HT1080 (cell line): ENCODE results near the gene RAD51B. TPM values are rescaled to one million over a fixed set of nuclear protein-coding genes. Genes with fewer than 3 reads are reported as not detected.

Experiments
- DNase-seq: peaks from one replicate; pipeline ENCODE4 v3.0.0-alpha.2; 2015; ENCODE audit warnings: low read depth
- total RNA-seq: library from RNA; depleted of rRNA; stranded (reverse); fragments of >200 nt; shearing (Covaris generic); gene quantifications from 2 replicates; pipeline ENCODE4 v1.2.3, GENCODE V29; 2014

The RAD51B gene
- total RNA-seq, 1 experiment from 2014 or later = 8.5 TPM

- DNase-seq = no peak
Observed at GRCh38 chr14:68475802-68476201, 656.2 kb downstream of the RAD51B start.

- DNase-seq = peak; percentile 52
Observed at GRCh38 chr14:68476212-68477109, 656.9 kb downstream of the RAD51B start.

- no peak for DNase-seq
Observed at GRCh38 chr14:68477110-68477455, 657.5 kb downstream of the RAD51B start.

GRCh38 chr14:68477461-68478085 lies 658.0 kb downstream of the RAD51B start:
- no peak for DNase-seq

- no peak for DNase-seq
Observed at GRCh38 chr14:68479247-68479646, 659.7 kb downstream of the RAD51B start.

GRCh38 chr14:68482018-68482417 lies 662.4 kb downstream of the RAD51B start:
- no peak for DNase-seq

- DNase-seq = no peak
Observed at GRCh38 chr14:68482772-68483395, 663.3 kb downstream of the RAD51B start.

GRCh38 chr14:68486033-68486732 lies 666.6 kb downstream of the RAD51B start:
- DNase-seq = no peak

- no peak for DNase-seq
Observed at GRCh38 chr14:68486809-68487208, 667.2 kb downstream of the RAD51B start.

- DNase-seq = peak; percentile 15
Observed at GRCh38 chr14:68487805-68488590, 668.4 kb downstream of the RAD51B start.

- DNase-seq = no peak
Observed at GRCh38 chr14:68491793-68492192, 672.2 kb downstream of the RAD51B start.

GRCh38 chr14:68492381-68493151 lies 673.0 kb downstream of the RAD51B start:
- DNase-seq = no peak

GRCh38 chr14:68493152-68493911 lies 673.8 kb downstream of the RAD51B start:
- no peak for DNase-seq

GRCh38 chr14:68495101-68496039 lies 675.8 kb downstream of the RAD51B start:
- DNase-seq = peak; percentile 64

GRCh38 chr14:68497011-68497410 lies 677.4 kb downstream of the RAD51B start:
- DNase-seq = no peak

- DNase-seq = no peak
Observed at GRCh38 chr14:68499451-68499850, 679.9 kb downstream of the RAD51B start.

GRCh38 chr14:68501171-68501570 lies 681.6 kb downstream of the RAD51B start:
- no peak for DNase-seq

- DNase-seq = no peak
Observed at GRCh38 chr14:68501614-68502052, 682.1 kb downstream of the RAD51B start.
